Activated effector memory CD4-positive, alpha-beta T cell treated with anti-CD3 and anti-CD28 coated beads, Interleukin-2, amount 50 U/mL, for 16 hours (primary cell): ENCODE measurements around the gene MARVELD1.
"Not testable (repeated sequence)": the region's sequence is repeated elsewhere in the genome, so short reads cannot be mapped to it uniquely, and the experiment has no call there.

Experiments
- DNase-seq: peaks from one replicate; pipeline ENCODE4 v3.0.0-alpha.2; 2020

The MARVELD1 gene

DNA sequence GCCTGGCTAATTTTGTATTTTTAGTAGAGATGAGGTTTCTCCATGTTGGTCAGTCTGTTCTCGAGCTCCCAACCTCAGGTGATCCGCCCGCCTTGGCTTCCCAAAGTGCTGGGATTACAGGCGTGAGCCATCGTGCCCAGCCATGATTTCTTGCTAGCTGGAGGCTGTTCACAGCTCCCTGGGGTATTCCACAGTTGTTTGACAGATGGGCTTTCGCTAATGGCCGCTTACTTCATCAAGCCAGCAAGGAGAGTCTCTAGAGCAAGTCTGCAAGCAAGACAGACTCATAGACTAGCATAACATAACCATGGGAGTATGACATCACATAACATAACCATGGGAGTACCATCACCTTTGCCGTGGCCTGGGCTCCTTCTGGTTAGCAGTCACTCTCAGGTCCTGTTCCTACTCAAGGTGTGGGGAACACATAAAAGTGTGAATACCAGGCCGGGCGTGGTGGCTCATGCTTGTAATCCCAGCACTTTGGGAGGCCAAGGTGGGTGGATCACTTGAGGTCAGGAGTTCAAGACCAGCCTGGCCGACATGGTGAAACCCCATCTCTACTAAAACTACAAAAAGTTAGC, 15.4 kb upstream of the MARVELD1 start:
- not testable (repeated sequence) for DNase-seq

- peak; percentile 68 for DNase-seq
These were observed 12.0 kb upstream of the MARVELD1 start for GRCh38 chr10:97701438-97702069.

GRCh38 chr10:97703398-97704067, 10.0 kb upstream of the MARVELD1 start:
- no peak for DNase-seq

GRCh38 chr10:97704341-97704740, 9.2 kb upstream of the MARVELD1 start:
- no peak for DNase-seq

DNA sequence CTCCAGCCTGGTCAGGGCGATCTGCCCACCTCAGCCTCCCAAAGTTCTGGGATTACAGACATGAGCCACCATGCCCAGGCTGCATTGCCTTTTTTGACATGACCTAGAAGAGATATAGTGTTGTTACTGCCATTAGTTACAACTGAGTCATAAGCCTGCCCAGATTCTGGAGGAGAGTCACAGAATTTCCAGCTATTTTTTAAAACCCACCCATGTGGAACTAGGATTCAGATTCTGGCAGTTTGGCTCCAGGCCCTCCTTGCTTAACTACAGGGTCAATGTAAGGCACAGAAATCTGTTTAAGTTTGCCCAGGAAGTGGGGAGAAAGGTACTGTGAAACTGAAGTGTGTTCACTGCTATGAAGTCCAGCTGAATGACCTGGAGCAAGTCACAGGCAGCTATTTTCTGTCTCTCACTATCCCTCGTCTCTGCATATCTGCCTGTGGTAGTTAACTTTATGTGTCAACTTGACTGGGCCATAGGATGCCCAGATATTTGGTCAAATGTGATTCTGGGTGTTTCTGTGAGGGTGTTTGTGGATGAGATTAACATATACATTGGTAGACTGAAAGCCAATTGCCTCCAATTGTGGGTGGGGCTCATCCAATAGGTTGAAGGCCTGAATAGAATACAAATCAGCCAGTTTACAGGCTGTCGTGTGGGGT, 8.4 kb upstream of the MARVELD1 start:
- no peak for DNase-seq

- no peak for DNase-seq
These were observed 6.2 kb upstream of the MARVELD1 start for GRCh38 chr10:97707134-97707861.

GRCh38 chr10:97708167-97708566, 5.4 kb upstream of the MARVELD1 start:
- DNase-seq, result no peak

DNA sequence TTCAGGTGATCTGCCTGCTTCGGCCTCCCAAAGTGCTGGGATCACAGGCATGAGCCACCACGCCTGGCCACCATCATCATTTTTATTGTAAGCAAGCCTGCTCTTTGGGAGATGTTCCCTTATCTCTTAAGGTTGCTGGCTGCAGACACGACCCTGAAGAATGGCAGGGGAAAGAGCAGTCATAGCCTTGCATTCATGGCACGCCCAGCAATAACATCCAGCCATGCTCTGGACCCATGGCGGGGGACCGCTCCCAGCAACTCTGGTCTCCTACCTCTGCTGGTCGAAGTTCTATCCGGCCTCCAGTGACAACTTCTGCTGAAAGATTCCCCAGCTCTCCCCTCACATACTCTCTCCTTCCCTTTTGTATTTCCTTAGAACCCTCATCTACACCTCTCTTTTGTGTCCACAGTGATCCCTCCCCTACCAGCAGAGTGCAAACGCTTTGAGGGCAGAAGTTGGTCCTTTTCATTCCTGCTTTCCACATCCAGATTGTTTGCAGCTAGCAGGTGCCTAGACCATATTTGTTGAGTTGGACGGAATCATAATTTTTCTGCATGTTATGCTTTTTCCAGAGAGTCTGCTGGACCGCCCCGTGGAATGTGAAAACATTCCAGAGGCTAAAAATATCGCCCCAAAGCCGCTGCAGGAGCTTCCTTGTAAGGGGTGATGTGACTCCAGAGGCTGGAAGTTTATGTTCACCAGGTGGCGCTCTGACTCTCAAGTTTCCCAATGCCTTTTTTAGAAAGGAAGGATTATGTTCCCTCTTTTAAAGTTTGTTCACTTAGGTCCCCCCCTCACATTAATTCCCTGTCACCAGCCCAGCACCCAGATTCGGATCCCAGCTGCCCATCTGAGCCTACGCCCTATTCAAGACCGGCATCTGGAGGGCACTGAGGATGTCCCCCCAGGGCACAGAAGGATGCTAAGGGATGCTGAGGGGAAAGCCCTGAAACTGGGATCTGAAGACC, 4.3 kb upstream of the MARVELD1 start:
- peak; percentile 74 for DNase-seq

GRCh38 chr10:97711640-97712572, 1.6 kb upstream of the MARVELD1 start:
- DNase-seq, result no peak

GRCh38 chr10:97713826-97714400, 383 bp downstream of the MARVELD1 start:
- DNase-seq, result peak; percentile 81

DNA sequence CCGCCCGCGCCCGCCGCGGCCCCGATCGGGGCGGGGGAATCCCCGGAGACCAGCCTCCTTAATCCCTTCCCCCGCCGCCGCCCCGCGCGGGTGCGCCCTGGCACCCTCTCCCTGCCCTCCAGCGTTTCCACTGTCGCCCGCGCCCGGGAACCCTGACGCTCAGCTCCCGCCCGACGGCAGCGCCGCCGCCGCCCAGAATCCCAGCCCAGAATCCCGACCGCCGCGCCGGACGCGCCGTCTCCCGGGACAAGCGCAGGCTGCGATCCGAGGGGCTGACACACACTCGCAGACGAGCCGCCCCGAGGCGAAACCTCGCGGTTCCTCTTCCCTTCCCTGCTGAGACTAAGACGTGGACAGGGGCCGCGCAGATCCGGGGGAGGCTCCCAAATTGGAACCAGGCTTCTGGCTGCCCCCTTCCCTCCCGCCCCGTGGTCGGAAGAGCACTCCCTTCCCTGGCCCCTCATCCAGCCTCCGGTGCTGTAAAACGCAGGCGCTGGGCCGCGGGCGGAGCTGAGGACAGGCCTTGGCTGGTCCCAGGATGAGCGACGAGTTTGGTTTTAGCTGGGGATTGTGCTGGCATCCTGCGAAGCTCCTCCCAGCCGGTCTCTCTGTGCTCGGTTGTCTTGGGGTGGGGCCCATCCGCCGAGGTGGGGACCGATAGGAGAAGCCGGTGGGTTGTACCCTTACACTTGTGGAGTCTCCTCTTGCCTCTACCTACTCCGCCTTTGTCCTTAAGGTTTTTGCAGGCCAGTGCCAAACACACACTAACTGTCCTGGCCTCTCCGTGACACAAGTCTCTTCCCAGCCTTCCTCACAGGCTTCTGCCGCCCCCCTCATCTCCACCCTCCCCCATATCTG, 1.1 kb downstream of the MARVELD1 start:
- no peak for DNase-seq

DNA sequence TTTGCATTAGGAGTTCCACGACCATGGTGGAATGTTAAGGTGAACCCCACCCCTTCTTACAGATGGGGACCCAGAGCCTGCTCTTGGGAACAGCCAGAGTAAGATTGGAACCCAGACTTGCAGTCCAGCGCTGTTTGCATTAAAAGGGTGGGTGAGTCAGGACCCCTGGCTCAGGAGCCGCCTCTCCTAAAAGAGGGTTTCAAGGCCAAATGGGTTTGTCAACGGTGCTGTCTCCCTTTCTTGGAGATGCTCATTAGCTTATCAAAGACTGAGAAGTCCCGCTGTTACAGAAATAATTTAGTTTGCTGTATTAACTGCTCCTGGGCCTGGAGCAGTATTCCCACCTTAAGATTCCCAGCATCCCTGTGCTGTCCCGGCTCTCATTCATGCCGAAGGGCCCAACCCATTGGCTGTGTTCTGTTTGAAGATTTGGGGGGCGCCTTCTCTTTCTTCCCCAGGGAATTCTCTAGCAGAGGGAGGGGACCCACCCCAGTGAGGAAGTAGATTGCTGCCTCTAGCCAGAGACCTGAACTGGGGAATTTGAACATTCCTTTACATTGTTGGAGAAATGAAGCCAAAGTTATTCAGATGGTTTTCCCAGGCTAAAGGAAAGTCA, 1.8 kb downstream of the MARVELD1 start:
- DNase-seq, result no peak

GRCh38 chr10:97717627-97718026, 4.1 kb downstream of the MARVELD1 start:
- DNase-seq, result no peak

- no peak for DNase-seq
These were observed 4.6 kb downstream of the MARVELD1 start for GRCh38 chr10:97718178-97718577.

GRCh38 chr10:97718659-97719142, 5.2 kb downstream of the MARVELD1 start:
- DNase-seq, result no peak

GRCh38 chr10:97719602-97720001, 6.1 kb downstream of the MARVELD1 start:
- DNase-seq, result no peak

DNA sequence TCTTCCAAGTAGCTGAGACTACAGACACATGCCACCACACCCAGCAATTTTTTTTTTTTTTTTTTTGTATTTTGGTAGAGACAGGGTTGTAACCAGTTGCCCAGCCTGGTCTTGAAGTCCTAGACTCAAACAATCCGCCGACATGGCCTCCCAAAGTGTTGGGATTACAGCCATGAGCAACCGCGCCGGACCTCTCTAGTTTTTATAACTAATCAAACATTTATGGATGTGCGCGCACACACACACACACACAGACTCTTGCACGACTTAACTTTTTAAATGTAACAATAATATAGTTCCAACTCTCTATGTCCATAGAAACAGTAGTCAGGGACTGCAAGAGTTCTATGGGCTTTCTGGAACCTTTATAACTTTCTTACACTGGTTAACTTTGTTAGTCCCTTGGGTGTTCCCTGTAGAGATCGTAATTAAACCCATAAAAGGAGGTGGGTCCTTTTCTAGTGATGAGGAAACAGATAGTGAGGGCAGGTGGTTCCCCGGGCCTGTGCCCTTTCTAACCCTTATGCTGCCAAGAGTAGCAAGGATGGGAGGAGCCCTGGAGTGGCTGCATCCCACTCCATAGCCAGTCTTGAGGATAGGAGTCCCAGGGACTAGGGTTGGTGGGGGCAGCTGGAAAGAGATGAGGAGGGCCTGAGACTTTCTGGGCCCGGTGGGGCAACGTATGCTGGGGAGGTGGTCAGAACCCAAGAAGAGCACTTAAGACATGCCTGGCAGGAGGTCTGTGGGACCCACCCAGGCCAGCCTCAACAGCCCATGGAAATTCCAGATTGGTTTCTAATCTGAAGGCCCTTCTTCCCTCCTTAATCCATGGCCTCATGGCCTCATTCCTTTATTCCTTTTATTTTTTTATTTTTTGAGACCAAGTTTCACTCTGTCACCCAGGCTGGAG, 8.6 kb downstream of the MARVELD1 start:
- no peak for DNase-seq

- no peak for DNase-seq
These were observed 9.5 kb downstream of the MARVELD1 start for GRCh38 chr10:97723001-97723400.
